Progenitor cell of endocrine pancreas (in vitro differentiated cells): ENCODE measurements around the gene DIABLO. TPM values are rescaled to one million over a fixed set of nuclear protein-coding genes. Genes with fewer than 3 reads are reported as not detected.

Experiments
- DNase-seq: peaks from one replicate; pipeline ENCODE4 v3.0.0; 2021; ENCODE audit warnings: low spot score; ENCODE audit not compliant: unreplicated experiment
- H3K27ac Mint-ChIP-seq: 2 replicates; pipeline ENCODE4 v1.8.0; 2021; ENCODE audit warnings: mild to moderate bottlenecking, moderate library complexity, mixed read lengths
- H3K27me3 Mint-ChIP-seq: 2 replicates; pipeline ENCODE4 v1.8.0; 2021; ENCODE audit warnings: mixed read lengths
- H3K36me3 Mint-ChIP-seq: 2 replicates; pipeline ENCODE4 v1.8.0; 2022; ENCODE audit warnings: mixed read lengths; ENCODE audit not compliant: insufficient read depth
- H3K4me1 Mint-ChIP-seq: 2 replicates; pipeline ENCODE4 v1.8.0; 2021; ENCODE audit warnings: low read depth, mixed read lengths
- H3K4me3 Mint-ChIP-seq: 2 replicates; pipeline ENCODE4 v1.8.0; 2021; ENCODE audit warnings: low read depth, mild to moderate bottlenecking, moderate library complexity, mixed read lengths
- H3K9me3 Mint-ChIP-seq: 2 replicates; pipeline ENCODE4 v1.8.0; 2021; ENCODE audit warnings: low read depth, mixed read lengths
- CTCF ChIP-seq: fragments of 200-600 bp; sonication (generic); IDR thresholded peaks from one replicate; pipeline ENCODE4 v1.5.0; 2021; ENCODE audit warnings: antibody characterized with exemption, mild to moderate bottlenecking; ENCODE audit not compliant: unreplicated experiment
- total RNA-seq: library from RNA; stranded (reverse); gene quantifications from 2 replicates; pipeline ENCODE4 v1.2.1, GENCODE V29; 2021

DIABLO gene
- total RNA-seq, 1 donor from 2014 or later, result 63.8 TPM

GRCh38 chr12:122238861-122239260 is 13.0 kb upstream of the DIABLO start:
- no peaks in the 10 kb centered on the region for H3K9me3 Mint-ChIP-seq
- no peak overlapping the region for H3K27ac Mint-ChIP-seq
- TF ChIP-seq CTCF, result no peak
- H3K4me3 Mint-ChIP-seq, result no peak overlapping the region
- DNase-seq, result no peak
- peaks cover 15% of the 10 kb centered on the region for H3K36me3 Mint-ChIP-seq
- H3K27me3 Mint-ChIP-seq, result no peaks in the 10 kb centered on the region
- H3K4me1 Mint-ChIP-seq, result no peaks in the 10 kb centered on the region

GRCh38 chr12:122235741-122236140 is 9.9 kb upstream of the DIABLO start:
- Mint-ChIP-seq H3K27ac (no peak overlapping the region), H3K4me1 (no peaks in the 10 kb centered on the region), H3K9me3 (no peaks in the 10 kb centered on the region), H3K36me3 (peaks cover 11% of the 10 kb centered on the region), H3K4me3 (no peak overlapping the region), H3K27me3 (no peaks in the 10 kb centered on the region)
- no peak for DNase-seq
- TF ChIP-seq CTCF, result no peak

GRCh38 chr12:122232691-122233090 is 6.8 kb upstream of the DIABLO start:
- H3K27me3 Mint-ChIP-seq, result no peaks in the 10 kb centered on the region
- no peak for DNase-seq
- H3K27ac Mint-ChIP-seq, result no peak overlapping the region
- TF ChIP-seq CTCF, result no peak
- H3K4me1 Mint-ChIP-seq, result no peaks in the 10 kb centered on the region
- no peaks in the 10 kb centered on the region for H3K9me3 Mint-ChIP-seq
- H3K36me3 Mint-ChIP-seq, result peaks cover 5% of the 10 kb centered on the region
- H3K4me3 Mint-ChIP-seq, result no peak overlapping the region

GRCh38 chr12:122230798-122231197 is 4.9 kb upstream of the DIABLO start:
- H3K36me3 Mint-ChIP-seq, result peaks cover 5% of the 10 kb centered on the region
- no peaks in the 10 kb centered on the region for H3K4me1 Mint-ChIP-seq
- H3K4me3 Mint-ChIP-seq, result no peak overlapping the region
- no peak for DNase-seq
- H3K27me3 Mint-ChIP-seq, result no peaks in the 10 kb centered on the region
- TF ChIP-seq CTCF, result no peak
- no peaks in the 10 kb centered on the region for H3K9me3 Mint-ChIP-seq
- no peak overlapping the region for H3K27ac Mint-ChIP-seq

- H3K27ac Mint-ChIP-seq, result no peak overlapping the region
- H3K9me3 Mint-ChIP-seq, result no peaks in the 10 kb centered on the region
- no peak for DNase-seq
- peaks cover 2% of the 10 kb centered on the region for H3K36me3 Mint-ChIP-seq
- no peaks in the 10 kb centered on the region for H3K27me3 Mint-ChIP-seq
- H3K4me3 Mint-ChIP-seq, result no peak overlapping the region
- H3K4me1 Mint-ChIP-seq, result peaks cover 14% of the 10 kb centered on the region
- TF ChIP-seq CTCF, result no peak
Observed at GRCh38 chr12:122228092-122228491, 2.2 kb upstream of the DIABLO start.

GRCh38 chr12:122227341-122227740 is 1.5 kb upstream of the DIABLO start:
- H3K27ac Mint-ChIP-seq, result no peak overlapping the region
- no peak overlapping the region for H3K4me3 Mint-ChIP-seq

More at GRCh38 chr12:122227341-122227740, 1.5 kb upstream of the DIABLO start:
- Mint-ChIP-seq H3K4me1 (peaks cover 16% of the 10 kb centered on the region), H3K9me3 (no peaks in the 10 kb centered on the region), H3K36me3 (peaks cover 5% of the 10 kb centered on the region), H3K27me3 (no peaks in the 10 kb centered on the region)
- no peak for DNase-seq
- no peak for TF ChIP-seq CTCF
